RPMI8226 (cell line): Measurements from ENCODE around the gene GCN1.
A peak's percentile ranks its signal among the peaks of the same experiment; 100 is the strongest.

ENCODE experiments used
- DNase-seq: peaks from one replicate; pipeline ENCODE4 v3.0.0-alpha.2; 2015

Gene GCN1

GRCh38 chr12:120115692-120116440 is 78.6 kb downstream of the GCN1 start:
- DNase-seq, result peak; percentile 67

DNA sequence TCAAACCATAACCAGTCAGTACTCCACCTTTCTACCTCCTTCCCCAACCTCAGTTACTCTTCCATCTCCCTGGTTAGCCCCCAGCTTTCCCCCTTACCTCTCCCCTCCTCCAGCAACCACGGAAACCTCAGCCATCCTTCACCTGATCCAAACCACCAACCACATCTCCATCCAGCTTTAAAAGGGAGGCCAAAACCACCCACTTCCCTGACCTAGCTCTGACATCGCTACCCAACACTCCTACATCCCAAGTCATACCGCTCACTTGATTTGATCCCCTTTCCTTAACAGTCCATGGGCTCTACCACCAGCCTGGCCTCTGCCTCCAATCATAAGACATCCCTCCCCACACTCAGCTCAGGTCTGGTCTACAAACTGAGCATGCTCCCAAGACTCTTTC is 79.4 kb downstream of the GCN1 start:
- no peak for DNase-seq

DNA sequence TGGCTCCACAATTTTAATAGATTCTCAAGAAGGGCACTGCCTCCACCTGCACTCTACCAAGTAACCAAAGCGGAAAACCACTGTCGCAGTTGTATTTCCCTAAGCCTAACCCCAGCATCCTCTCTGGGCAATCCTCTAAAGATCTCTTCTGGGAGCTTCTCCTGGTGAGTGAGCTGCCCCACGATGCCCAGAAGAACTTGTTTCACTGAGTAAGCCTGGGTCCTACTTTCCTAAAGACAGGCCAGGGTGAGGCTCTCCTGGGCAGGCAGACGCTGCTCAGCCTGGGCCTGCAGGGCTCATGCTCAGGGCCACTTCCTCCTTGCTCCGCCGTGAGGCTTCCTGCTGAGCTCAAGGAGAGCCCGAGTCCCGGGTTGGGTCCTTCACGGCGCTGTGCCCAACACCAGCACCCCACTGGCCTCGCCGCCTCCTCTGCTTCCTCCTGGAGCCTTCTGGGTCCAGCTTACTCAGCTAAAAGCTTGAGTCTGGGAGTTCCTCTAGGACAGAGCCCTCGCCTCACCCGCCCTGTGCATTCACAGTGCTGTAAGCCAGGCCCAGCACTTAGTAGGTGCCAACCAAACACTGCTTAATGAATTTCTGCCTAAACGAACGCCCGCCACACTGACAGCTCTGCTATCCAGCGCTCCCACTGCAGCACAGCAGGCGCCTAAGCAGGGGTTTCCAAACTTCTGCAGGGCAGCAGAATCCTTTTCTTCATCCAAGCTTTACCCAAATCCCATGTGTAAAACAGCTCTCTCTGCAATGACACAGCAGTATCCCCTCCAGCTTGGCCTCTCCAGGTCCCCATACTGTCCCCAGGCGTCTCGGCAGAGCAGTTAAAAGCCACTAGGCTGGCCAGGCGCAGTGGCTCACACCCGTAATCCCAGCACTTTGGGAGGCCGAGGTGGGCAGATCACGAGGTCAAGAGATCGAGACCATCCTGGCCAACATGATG is 83.7 kb downstream of the GCN1 start:
- no peak for DNase-seq

DNA sequence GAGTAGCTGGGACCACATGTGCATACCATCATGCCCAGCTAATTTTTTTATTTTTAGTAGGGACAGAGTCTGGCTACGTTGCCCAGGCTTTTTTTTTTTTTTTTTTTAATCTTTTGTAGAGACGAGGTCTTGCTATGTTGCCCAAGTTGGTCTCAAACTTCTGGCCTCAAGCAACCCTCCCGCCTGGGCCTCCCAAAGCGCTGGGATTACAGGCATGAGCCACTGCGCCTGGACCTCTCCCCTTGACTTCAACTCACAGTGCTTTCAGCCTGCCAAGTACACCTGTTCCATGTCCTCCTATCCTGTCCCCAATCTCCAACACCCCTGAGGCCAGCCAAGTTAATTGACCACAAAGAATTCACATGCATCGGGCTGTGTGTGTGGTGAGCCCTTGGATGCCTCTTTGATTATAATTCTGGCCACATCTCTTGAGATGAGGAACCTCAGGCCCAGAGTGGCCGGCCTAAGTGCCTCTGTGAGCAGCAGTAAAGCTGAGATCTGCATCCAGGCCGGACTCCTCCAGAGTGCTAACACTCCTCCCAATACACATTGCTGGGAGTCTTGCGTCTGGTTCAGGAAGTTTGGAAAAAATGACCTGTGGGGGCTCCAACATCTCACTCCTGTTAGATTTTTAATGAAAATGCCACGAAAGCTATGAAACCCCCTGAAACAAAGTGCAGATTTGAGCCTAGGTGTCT is 84.8 kb downstream of the GCN1 start:
- no peak for DNase-seq

DNA sequence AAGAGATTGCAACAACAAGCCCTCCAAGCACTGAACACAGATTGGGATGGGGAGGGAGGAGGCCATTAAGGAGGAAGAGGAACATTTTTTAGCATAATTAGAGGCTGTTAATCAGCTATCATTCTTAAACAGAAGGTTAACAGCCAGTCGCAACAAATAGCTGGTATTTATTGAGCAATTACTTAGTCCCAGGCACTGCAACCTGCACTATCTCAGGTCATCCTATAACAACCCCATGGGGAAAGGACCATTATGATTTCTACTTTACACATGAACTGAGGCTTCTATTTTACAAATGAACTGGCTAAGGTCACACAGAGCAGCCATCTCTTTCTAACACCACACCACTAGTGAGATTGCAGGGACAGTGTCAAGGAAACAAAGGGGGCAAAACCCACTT is 88.4 kb downstream of the GCN1 start:
- no peak for DNase-seq

- DNase-seq, result no peak
Measured at GRCh38 chr12:120103371-120103770, 91.1 kb downstream of the GCN1 start.

GRCh38 chr12:120103044-120103338 is 91.5 kb downstream of the GCN1 start:
- DNase-seq, result no peak

DNA sequence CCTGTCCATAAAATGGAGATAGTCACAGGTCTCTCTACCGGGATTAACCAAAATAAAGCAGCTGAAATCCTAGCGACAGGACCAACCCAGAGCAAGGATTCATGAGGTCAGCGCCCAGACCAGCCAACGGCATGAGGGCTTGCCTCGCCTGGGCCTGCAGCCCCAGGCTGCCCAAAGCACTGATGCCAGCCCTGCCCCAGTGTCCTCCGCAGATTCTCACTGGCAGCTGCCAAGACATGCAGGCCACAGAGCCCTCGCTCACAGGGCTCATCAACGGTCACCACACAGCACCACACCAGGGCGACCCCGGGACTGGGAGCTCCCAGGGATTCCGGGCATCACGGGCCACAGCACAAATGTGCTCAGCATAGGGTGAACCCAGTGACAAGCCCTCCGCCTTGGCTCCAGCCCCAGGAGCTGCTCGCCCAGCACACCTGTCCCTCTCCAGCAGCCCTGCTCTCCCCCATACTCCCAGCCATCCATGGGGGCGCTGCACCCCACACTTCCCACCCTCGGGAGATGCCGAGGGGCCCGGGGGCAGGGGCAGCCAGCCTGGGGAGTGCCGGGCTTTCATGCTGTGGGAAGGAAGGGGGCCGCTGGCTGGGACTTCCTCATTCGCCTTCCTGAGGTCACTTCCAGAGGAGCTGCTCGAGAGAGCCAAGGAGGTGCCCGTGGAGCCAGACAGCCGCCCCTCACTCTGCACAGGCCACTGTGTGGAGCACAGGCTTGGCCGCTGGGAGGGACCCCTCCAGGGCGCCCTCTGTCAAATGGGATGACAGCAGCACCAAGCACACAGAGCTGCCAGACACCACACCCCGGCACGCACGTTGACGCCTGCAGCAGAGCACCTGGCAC is 92.1 kb downstream of the GCN1 start:
- DNase-seq, result no peak

GRCh38 chr12:120101617-120102016 is 92.9 kb downstream of the GCN1 start:
- DNase-seq, result no peak

DNA sequence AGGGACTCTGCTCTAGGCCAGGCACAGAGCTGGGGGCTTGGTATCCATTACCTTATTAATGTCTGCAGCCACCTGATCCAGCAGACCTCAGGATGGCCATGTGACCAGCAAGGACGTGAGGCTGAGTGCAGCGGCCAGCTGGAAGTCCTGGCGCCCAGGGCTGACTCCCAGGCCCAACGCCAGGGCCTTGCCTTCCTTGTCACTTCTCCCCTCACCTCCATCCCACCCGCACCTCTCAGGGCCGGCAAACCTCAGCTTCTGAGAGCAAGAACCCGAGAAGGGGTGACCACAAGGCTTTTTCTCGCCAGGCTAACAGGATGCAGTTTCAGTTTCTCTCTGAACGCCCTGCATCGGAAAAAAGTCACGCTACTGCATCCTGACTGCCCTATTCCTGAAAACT is 93.3 kb downstream of the GCN1 start:
- no peak for DNase-seq

DNA sequence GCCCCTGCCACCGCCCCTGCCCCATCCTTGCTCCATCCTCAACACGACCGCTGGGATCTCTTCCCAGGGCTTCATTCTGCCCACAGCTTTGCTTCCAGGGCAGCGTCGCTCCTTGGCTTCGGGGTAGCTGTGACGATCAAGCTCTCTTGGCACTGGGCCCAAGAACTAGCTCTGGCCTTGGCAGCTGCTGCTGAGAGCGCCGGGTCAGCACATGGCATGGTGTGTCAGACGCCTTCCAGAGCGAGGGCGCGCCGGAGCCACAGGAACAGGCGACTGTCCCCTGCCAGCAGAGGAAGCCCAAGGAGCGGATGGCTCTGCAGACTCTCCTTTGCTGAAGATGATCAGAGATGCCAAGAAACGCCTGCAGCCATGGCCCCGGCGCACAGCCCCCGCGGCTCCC is 93.9 kb downstream of the GCN1 start:
- DNase-seq, result no peak

GRCh38 chr12:120099738-120100137 is 94.8 kb downstream of the GCN1 start:
- DNase-seq, result no peak

DNA sequence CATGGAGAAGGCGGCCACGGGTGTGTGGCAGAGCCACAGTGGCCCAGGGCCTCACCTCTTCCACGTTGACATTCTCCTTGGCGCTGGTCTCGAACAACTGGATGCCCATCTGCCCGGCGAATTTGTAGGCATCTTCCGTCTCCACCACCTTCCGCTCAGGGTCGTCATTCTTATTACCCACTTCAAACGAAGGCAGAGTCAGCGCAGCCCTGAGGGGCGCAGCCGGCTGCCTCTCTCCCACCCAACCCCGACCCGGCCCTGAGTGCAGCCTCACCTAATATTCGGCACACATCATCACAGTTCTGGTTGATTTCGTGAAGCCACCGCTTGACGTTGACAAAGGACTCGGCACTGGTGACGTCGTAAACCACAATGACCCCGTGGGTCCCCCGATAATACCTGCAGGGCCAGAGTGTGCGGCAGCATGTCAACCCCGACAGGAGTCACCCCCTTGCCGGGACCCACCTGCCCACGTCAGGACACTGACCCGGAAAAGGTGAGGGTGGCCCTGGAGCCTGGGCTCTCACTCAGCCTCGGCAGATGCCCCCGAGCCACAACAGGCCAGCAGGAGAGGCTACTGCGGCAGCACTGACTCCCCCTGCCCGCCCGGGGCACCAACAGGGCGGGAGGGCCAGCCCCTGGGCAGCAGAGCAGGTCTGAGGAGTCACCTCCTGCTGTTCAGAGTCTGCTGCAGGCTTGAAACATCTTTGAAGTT is 95.6 kb downstream of the GCN1 start:
- no peak for DNase-seq

- DNase-seq, result no peak
Measured at GRCh38 chr12:120096671-120097202, 97.8 kb downstream of the GCN1 start.

GRCh38 chr12:120095736-120096135 is 98.8 kb downstream of the GCN1 start:
- DNase-seq, result no peak

DNA sequence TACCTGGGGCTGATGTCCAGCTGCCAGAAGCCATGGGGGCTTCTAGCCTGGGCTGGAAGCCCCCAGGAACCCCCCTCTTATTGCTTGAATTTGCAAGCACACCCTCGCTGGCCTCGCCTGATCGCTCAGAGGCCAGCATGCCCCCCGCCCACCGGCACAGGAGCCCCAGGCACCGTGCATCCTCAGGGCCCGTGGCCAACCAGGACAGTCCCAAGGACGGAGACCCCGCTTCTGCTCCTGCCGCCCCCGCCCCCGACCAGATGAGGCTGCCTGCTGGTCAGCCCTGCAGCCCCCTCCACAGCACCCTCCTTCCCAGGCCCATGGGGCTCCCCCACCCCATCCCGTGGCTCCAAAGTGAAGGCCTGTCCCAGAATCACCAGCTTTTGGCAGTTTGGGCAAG is 99.2 kb downstream of the GCN1 start:
- no peak for DNase-seq

DNA sequence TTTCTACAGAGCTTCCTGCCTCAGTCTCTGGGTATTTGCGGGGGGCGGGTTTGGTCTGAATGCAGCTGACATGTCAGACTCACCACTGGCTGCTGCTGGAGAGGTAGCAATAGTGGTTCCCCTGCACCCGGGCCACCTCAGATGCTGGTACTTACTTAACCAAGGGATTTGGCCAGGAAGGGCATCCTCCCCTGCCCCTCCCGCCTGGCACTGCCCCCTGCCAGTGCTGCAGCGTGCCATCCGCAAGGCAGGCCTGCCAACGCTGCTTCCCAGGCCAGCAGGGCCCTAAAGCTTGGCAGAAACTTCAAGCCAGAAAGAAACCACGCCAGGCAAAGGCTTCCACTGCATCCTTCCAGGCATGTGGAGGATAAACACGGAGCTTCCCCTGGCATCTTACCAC is 100.0 kb downstream of the GCN1 start:
- no peak for DNase-seq

DNA sequence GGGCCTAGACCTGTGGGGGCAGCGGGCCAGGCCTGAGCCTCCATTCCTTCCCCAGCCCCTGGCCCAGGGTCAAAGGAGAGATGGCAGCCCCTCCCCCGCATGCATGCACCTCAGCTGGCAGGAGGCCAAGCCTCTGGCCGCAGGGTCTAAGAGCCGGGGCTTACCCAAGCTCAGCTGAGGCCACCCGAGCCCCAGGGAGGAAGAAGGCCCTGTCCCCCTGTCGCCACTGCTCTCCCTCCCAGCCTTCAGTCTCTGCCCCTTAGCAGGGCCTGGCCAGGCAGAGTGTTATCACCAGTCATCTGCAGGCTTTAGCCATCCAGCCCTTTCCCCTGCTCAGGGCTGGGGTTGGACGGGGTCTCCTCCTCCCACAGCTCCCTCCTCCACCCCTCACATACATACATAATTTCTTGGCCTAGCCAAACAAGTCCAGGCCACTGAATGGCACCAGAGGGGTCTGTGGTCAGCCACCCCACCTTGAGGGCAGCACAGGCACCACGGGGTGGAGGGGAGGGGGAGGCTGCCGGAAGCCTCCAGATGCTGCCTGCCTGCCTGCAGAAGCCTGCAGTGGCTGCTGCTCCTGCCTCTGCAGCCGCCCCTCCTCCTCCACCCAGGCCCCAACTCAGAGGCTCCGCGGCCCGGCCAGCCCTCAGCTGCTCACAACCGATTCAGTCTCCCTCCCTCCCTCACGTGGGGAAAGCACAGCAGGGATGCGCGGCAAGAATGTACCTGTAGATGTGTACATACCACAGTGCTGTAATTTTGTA is 100.7 kb downstream of the GCN1 start:
- DNase-seq, result no peak

DNA sequence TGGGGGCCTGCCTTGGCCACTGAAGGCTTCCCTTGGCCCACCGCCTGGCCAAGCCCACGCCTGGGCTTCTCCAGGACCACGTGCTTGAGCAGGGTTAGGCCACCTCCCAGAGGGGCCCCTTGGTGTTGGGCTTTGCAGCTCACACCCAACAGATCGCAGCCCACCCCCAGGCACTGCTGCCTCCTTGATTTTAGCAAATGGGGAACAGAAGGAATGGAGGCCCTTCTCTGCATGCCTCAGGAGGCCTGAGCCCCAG is 101.3 kb downstream of the GCN1 start:
- no peak for DNase-seq

- DNase-seq, result no peak
Measured at GRCh38 chr12:120092551-120093335, 101.8 kb downstream of the GCN1 start.
